Panc1 (cell line): Measurements from ENCODE around the gene TOE1. TPM values are rescaled to one million over a fixed set of nuclear protein-coding genes. Genes with fewer than 3 reads are reported as not detected.

ENCODE experiments used
- ATAC-seq: fragments of 200-7000 bp; cut with Tn5 transposase; 2 replicates; pipeline ENCODE4 v1.9.1; 2020; ENCODE audit warnings: mild to moderate bottlenecking, moderate library complexity
- BruUV-seq: library from RNA; stranded (reverse); fragments of 400-500 nt; replicated peaks from 2 replicates; lab custom pipeline; 2021; lab: Mats Ljungman, UMichigan
- CTCF ChIA-PET: fragments of 300-600 bp; sonication (Branson Sonifier 250); formaldehyde crosslinking; loops from one replicate; lab custom pipeline; 2022; ENCODE audit warnings: antibody characterized with exemption; lab: Charles Lee
- POLR2A ChIA-PET: fragments of 300-600 bp; sonication (Branson Sonifier 250); formaldehyde crosslinking; loops from one replicate; lab custom pipeline; 2022; ENCODE audit warnings: antibody characterized with exemption; lab: Charles Lee
- DNase-seq: peaks from one replicate; pipeline ENCODE4 v3.0.0-alpha.2; 2010; ENCODE audit warnings: low read depth, low spot score
- H3K27ac ChIP-seq: 2 replicates; pipeline ENCODE4 v1.5.1; 2011; ENCODE audit warnings: mild to moderate bottlenecking, low read length, inconsistent platforms
- H3K27me3 ChIP-seq: fragments of 200-500 bp; sonication (Bioruptor generic); 2 replicates; pipeline ENCODE4 v1.6.0; 2014; ENCODE audit warnings: low read length, inconsistent platforms; ENCODE audit not compliant: control insufficient read depth, insufficient read depth
- H3K36me3 ChIP-seq: fragments of 200-500 bp; sonication (Bioruptor generic); 2 replicates; pipeline ENCODE4 v1.5.1; 2014; ENCODE audit warnings: inconsistent platforms, mild to moderate bottlenecking, low read length, moderate library complexity; ENCODE audit not compliant: control insufficient read depth, insufficient read depth
- H3K4me1 ChIP-seq: 2 replicates; pipeline ENCODE4 v1.5.1; 2011; ENCODE audit warnings: inconsistent platforms, mild to moderate bottlenecking, low read length, moderate library complexity; ENCODE audit not compliant: control insufficient read depth, insufficient read depth
- H3K4me3 ChIP-seq, 2 experiments: 2 replicates each; pipeline ENCODE4 v1.5.1; 2011 to 2012; ENCODE audit warnings: low read depth in 2 of 2, low read length in 2 of 2, mild to moderate bottlenecking in 2 of 2, inconsistent platforms in 1 of 2, moderate library complexity in 1 of 2
- H3K9me3 ChIP-seq: fragments of 200-500 bp; sonication (Bioruptor generic); 2 replicates; pipeline ENCODE4 v1.5.1; 2014; ENCODE audit warnings: low read depth, mild to moderate bottlenecking, inconsistent platforms, low read length, moderate library complexity; ENCODE audit not compliant: control insufficient read depth, insufficient read depth
- POLR2AphosphoS5 ChIP-seq: IDR thresholded peaks from 2 replicates; pipeline ENCODE4 v1.6.1; 2012; ENCODE audit warnings: mild to moderate bottlenecking, low read depth, low read length, moderate library complexity
- REST ChIP-seq, 2 experiments: IDR thresholded peaks; 2 replicates each; pipeline ENCODE4 v1.6.1; 2011 to 2012; ENCODE audit warnings: low read depth in 2 of 2, control low read depth in 1 of 2, low read length in 1 of 2, mild to moderate bottlenecking in 1 of 2, moderate library complexity in 1 of 2; ENCODE audit not compliant: insufficient read depth in 1 of 2
- SIN3A ChIP-seq: IDR thresholded peaks from 2 replicates; pipeline ENCODE4 v1.6.1; 2012; ENCODE audit warnings: low read depth, mild to moderate bottlenecking, low read length, moderate library complexity, borderline replicate concordance; ENCODE audit not compliant: insufficient read depth
- TCF7L2 ChIP-seq: IDR thresholded peaks from 2 replicates; pipeline ENCODE4 v1.6.1; 2011; ENCODE audit warnings: mild to moderate bottlenecking, low read depth, low read length, inconsistent platforms
- in situ Hi-C: cut with HindIII; loops from 2 replicates; pipeline ENCODE4 v1.10.0; 2016; ENCODE audit warnings: low sequenced_read_pairs, low pct_unique_long_range_greater_than_20kb
- intact Hi-C: fragments of 100-400 bp; cut with micrococcal nuclease; formaldehyde crosslinking; loops from one replicate; pipeline ENCODE4 v1.10.0; 2022; ENCODE audit not compliant: unreplicated experiment
- total RNA-seq: library from RNA; stranded (reverse); gene quantifications from one replicate; pipeline ENCODE4 v1.2.1, GENCODE V29; 2021; ENCODE audit not compliant: unreplicated experiment
- TF ChIP-seq, protein P1 (sequence below): fragments of 450-650 bp; IDR thresholded peaks from 2 replicates; pipeline ENCODE4 v1.5.1; 2017; ENCODE audit warnings: mild to moderate bottlenecking

Gene TOE1
- total RNA-seq, 1 experiment from 2014 or later = 14.3 TPM

DNA sequence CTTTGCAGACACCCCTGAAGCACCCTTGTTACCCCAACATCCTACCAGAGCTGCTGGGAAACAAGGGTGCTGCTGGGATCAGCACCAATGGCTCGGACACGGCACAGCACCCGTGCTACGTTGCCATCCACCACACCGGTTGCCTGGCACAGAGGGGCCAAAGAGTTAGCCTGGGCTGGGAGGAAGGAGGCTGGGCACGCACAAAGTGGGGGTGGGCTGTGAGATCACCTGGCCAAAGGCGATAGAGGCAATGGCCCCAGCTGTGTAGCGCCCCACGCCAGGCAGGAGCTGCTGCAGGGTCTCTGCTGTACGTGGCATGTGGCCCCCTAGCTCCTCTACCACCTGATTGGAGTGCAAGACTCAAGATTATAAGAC is 7.6 kb upstream of the TOE1 start:
- Histone ChIP-seq H3K4me3 (no peak overlapping the region), H3K27me3 (no peaks in the 10 kb centered on the region), H3K27ac (no peak overlapping the region), H3K36me3 (no peaks in the 10 kb centered on the region), H3K9me3 (no peaks in the 10 kb centered on the region), H3K4me1 (peaks cover 14% of the 10 kb centered on the region)
- intact Hi-C loops = no loop called here
- ChIA-PET POLR2A (no interaction called here), CTCF (no interaction called here)
- in situ Hi-C loops = no loop called here
- no TSS peak for BruUV-seq
- DNase-seq (no peak), ATAC-seq (no peak)
- TF ChIP-seq, protein P1, sequence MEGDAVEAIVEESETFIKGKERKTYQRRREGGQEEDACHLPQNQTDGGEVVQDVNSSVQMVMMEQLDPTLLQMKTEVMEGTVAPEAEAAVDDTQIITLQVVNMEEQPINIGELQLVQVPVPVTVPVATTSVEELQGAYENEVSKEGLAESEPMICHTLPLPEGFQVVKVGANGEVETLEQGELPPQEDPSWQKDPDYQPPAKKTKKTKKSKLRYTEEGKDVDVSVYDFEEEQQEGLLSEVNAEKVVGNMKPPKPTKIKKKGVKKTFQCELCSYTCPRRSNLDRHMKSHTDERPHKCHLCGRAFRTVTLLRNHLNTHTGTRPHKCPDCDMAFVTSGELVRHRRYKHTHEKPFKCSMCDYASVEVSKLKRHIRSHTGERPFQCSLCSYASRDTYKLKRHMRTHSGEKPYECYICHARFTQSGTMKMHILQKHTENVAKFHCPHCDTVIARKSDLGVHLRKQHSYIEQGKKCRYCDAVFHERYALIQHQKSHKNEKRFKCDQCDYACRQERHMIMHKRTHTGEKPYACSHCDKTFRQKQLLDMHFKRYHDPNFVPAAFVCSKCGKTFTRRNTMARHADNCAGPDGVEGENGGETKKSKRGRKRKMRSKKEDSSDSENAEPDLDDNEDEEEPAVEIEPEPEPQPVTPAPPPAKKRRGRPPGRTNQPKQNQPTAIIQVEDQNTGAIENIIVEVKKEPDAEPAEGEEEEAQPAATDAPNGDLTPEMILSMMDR = no peak
- no peak for TF ChIP-seq POLR2AphosphoS5
- no peak for TF ChIP-seq SIN3A
- no peak for TF ChIP-seq REST (IDR thresholded peaks at IDR 0.05; ENCODE audit: insufficient read depth in 1 of 2, low read depth in 2 of 2, low read length in 1 of 2)
- no peak for TF ChIP-seq TCF7L2

- ATAC-seq (no peak), DNase-seq (no peak)
- intact Hi-C loops (no loop called here), in situ Hi-C loops (no loop called here)
- no peak overlapping the region for H3K4me3 ChIP-seq
- no TSS peak for BruUV-seq
- no peak overlapping the region for H3K27ac ChIP-seq
- H3K4me1 ChIP-seq = peaks cover 7% of the 10 kb centered on the region
- CTCF ChIA-PET = interaction anchor here (0.8 kb wide), 1 partner anchor 784 kb away, joined by 3 read pairs; no protein-coding TSS in a partner anchor
- H3K9me3 ChIP-seq = no peaks in the 10 kb centered on the region
- no peaks in the 10 kb centered on the region for H3K36me3 ChIP-seq
- no peaks in the 10 kb centered on the region for H3K27me3 ChIP-seq
- POLR2A ChIA-PET = no interaction called here
- TF ChIP-seq POLR2AphosphoS5 = no peak
- no peak for TF ChIP-seq SIN3A
- TF ChIP-seq, protein P1 = no peak
- TF ChIP-seq REST (IDR thresholded peaks at IDR 0.05; ENCODE audit: insufficient read depth in 1 of 2, low read depth in 2 of 2, low read length in 1 of 2) = no peak
- TF ChIP-seq TCF7L2 = no peak
Measured at GRCh38 chr1:45334308-45335245, 5.4 kb upstream of the TOE1 start.
